GM12891 (cell line): ENCODE results near the gene RBPJ.
A peak's percentile ranks its signal among the peaks of the same experiment; 100 is the strongest.

Experiments used
- DNase-seq: peaks from one replicate; pipeline ENCODE4 v3.0.0; 2011; ENCODE audit warnings: low spot score; ENCODE audit not compliant: insufficient read length
- FAIRE-seq: peaks from 2 replicates; lab custom pipeline; 2011; peaks lifted over from hg19 to GRCh38; lab: Jason Lieb, UNC
- PAX5 ChIP-seq: IDR thresholded peaks from 2 replicates; pipeline ENCODE4 v1.6.1; 2011; ENCODE audit warnings: low read length, moderate library complexity, mild to moderate bottlenecking; ENCODE audit not compliant: insufficient read depth, severe bottlenecking
- POLR2A ChIP-seq: IDR thresholded peaks from 2 replicates; pipeline ENCODE4 v1.6.1; 2011; ENCODE audit warnings: low read depth, low read length, control low read depth
- POLR2AphosphoS5 ChIP-seq: IDR thresholded peaks from 2 replicates; pipeline ENCODE4 v1.6.1; 2011; ENCODE audit warnings: low read depth, low read length, control low read depth
- POU2F2 ChIP-seq: IDR thresholded peaks from 2 replicates; pipeline ENCODE4 v1.6.1; 2011; ENCODE audit warnings: low read depth, mild to moderate bottlenecking, control low read depth, low read length, moderate library complexity
- SPI1 ChIP-seq: IDR thresholded peaks from 2 replicates; pipeline ENCODE4 v1.6.1; 2011; ENCODE audit warnings: low read depth, low read length, control low read depth
- TAF1 ChIP-seq: IDR thresholded peaks from 2 replicates; pipeline ENCODE4 v1.6.1; 2011; ENCODE audit warnings: low read depth, low read length, control low read depth

The RBPJ gene

DNA sequence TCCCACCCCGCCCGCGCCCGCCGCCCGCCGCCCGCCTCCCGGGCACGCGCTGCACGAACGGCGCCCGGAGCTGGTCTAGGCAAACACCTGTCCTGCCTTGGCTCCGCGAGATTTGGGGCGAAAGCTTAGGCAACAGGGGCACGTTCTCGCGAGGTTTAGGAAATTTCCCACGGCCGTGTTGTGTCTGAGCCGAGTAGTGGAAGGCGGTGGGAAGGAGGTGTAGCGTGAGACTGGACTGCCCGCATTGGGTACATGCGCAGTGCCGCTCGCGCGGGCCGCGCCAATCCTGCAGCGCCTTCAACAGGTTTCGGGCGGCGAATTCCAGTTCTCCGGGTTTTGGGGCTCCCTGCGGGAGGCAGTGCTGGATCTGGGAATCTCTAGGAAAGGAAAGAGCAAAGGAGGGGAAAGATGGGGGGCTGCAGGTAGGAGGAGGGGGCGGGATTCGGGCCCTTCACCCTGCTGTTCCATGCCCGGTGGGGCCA lies 1.3 kb upstream of the RBPJ start:
- FAIRE-seq, result peak; percentile 99
- peak; percentile 81 for DNase-seq
- 0 out of 2 replicates have a peak, but pooled peaks have one; percentile 17 for TF ChIP-seq POLR2A
- no peak; the same call in 1 of the 2 replicates for TF ChIP-seq POLR2AphosphoS5
- peak; percentile 50; the same call in 1 of the 2 replicates for TF ChIP-seq TAF1
- TF ChIP-seq POU2F2, result 0 out of 2 replicates have a peak, but pooled peaks have one; percentile 9
- TF ChIP-seq PAX5, result no peak
- TF ChIP-seq SPI1, result no peak

GRCh38 chr4:26319949-26320537 lies 771 bp upstream of the RBPJ start:
- no peak for FAIRE-seq
- TF ChIP-seq PAX5 (no peak), SPI1 (no peak), POLR2A (no peak), POLR2AphosphoS5 (no peak; the same call in 1 of the 2 replicates), TAF1 (peak; percentile 71; the same call in 1 of the 2 replicates), POU2F2 (peak; percentile 81; the same call in 1 of the 2 replicates)
- DNase-seq, result peak; percentile 38

- DNase-seq (no peak), FAIRE-seq (peak; percentile 78)
- TF ChIP-seq POLR2A (no peak), TAF1 (0 out of 2 replicates have a peak, but pooled peaks have one; percentile 7), SPI1 (no peak), POLR2AphosphoS5 (no peak)
Observed at GRCh38 chr4:26321373-26322221, 783 bp downstream of the RBPJ start.

DNA sequence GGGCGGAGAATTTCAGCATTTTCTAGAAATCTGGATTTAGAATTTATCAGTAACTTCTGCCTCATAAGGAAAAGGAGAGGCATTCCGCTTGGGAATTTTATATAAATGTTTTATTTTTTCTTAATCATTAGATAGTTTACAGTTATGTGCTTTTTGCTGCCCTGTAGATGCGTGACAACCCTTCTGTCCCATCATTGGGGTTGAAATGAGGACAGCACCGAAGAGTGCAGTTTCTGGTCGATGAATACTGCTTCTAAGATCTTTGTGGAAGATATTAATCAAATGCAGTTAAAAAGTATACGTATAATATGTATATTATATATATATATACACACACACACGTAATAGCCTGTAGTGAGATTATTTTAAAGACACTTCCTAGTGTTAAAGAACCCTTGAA lies 1.5 kb downstream of the RBPJ start:
- TF ChIP-seq PAX5 (no peak), POLR2AphosphoS5 (no peak), SPI1 (no peak), TAF1 (no peak), POLR2A (no peak), POU2F2 (no peak)
- DNase-seq, result no peak
- no peak for FAIRE-seq

- DNase-seq, result no peak
- TF ChIP-seq SPI1 (no peak), PAX5 (no peak), POLR2AphosphoS5 (no peak)
- FAIRE-seq, result no peak
Observed at GRCh38 chr4:26323821-26324220, 3.0 kb downstream of the RBPJ start.

GRCh38 chr4:26325191-26325590 lies 4.4 kb downstream of the RBPJ start:
- FAIRE-seq, result peak; percentile 67
- TF ChIP-seq POLR2A (no peak), PAX5 (no peak), SPI1 (no peak), POLR2AphosphoS5 (no peak), TAF1 (no peak), POU2F2 (no peak)
- DNase-seq, result no peak

DNA sequence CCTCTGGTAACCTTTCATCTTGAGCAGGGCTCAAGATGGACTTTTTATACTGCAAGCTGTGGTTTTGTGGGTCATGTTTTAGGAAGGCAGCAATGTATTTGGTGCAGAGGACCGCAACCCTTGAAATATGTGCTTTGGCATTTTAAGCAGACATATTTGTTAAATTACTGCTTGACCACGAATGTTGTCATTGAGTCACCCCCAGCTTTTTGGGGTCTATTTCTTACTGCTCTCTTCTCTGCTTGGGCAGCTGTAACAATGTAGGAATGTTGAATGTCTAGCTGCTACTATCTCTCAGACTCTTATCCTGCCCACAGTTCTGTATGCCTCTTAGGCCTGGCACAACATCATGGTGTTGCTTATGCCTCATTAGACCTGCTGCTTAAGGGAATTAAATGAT lies 6.0 kb downstream of the RBPJ start:
- FAIRE-seq (peak; percentile 78), DNase-seq (no peak)
- TF ChIP-seq POU2F2 (no peak), POLR2A (no peak), POLR2AphosphoS5 (no peak), TAF1 (no peak), PAX5 (no peak), SPI1 (no peak)

GRCh38 chr4:26330186-26330787 lies 9.5 kb downstream of the RBPJ start:
- DNase-seq (no peak), FAIRE-seq (peak; percentile 65)
- no peak for TF ChIP-seq SPI1
- no peak for TF ChIP-seq TAF1
- TF ChIP-seq POLR2A, result no peak
- no peak for TF ChIP-seq POLR2AphosphoS5
- no peak for TF ChIP-seq POU2F2
- no peak for TF ChIP-seq PAX5

GRCh38 chr4:26330946-26331345 lies 10.1 kb downstream of the RBPJ start:
- no peak for FAIRE-seq
- DNase-seq, result no peak
- TF ChIP-seq SPI1 (no peak), POLR2A (no peak), POLR2AphosphoS5 (no peak), POU2F2 (no peak), PAX5 (no peak), TAF1 (no peak)
